Measurements from ENCODE around the gene KIF3B.

DNA sequence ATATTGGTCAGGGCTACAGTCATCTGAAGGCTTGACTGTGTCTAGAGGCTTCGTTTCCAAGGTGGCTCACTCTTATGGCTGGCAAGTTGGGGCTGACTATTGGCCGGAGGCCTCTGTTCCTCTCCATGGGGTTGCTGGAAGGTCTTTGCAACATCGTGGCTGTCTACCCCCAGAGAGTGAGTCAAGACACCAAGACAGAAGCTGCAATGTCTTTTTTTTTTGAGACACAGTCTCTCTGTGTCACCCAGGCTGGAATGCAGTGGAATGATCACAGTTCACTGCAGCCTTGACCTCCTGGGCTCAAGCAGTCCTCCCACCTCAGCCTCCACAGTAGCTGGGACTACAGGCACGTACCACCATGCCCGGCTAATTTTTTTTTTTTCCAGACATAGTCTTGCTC is 29.4 kb upstream of the KIF3B start:
- no peak for TF ChIP-seq CTCF (optimal IDR thresholded peaks at IDR 0.05 in 1 of 3, IDR thresholded peaks at IDR 0.05 in 1 of 3, conservative IDR thresholded peaks at IDR 0.05 in 1 of 3; ENCODE audit: extremely low read depth in 1 of 3, insufficient read depth in 2 of 3, low read length in 3 of 3)
- no peak for TF ChIP-seq EZH2 (IDR thresholded peaks at IDR 0.05; ENCODE audit: low read length)

Data from keratinocyte (primary cell).